ENCODE measurements around the gene IGSF10.

The IGSF10 gene

GRCh38 chr3:151436675-151437446, 24.0 kb downstream of the IGSF10 start:
- DNase-seq: no peak
- no peaks in the 10 kb centered on the region for H3K4me1 ChIP-seq

GRCh38 chr3:151434151-151434890, 26.5 kb downstream of the IGSF10 start:
- Histone ChIP-seq H3K4me1 (no peaks in the 10 kb centered on the region), H3K27me3 (no peaks in the 10 kb centered on the region), H3K4me3 (ENCODE audit: low read depth, low read length) (no peak overlapping the region), H3K9me3 (no peaks in the 10 kb centered on the region), H3K36me3 (no peaks in the 10 kb centered on the region)
- DNase-seq: no peak
- no peak for TF ChIP-seq CTCF (IDR thresholded peaks at IDR 0.05; ENCODE audit: low read depth, low read length)

More at GRCh38 chr3:151436675-151437446, 24.0 kb downstream of the IGSF10 start:
- no peaks in the 10 kb centered on the region for H3K27me3 ChIP-seq
- no peak overlapping the region for H3K4me3 ChIP-seq (ENCODE audit: low read depth, low read length)
- TF ChIP-seq CTCF (IDR thresholded peaks at IDR 0.05; ENCODE audit: low read depth, low read length): no peak
- H3K36me3 ChIP-seq: no peaks in the 10 kb centered on the region
- H3K9me3 ChIP-seq: no peaks in the 10 kb centered on the region

- Histone ChIP-seq H3K36me3 (no peaks in the 10 kb centered on the region), H3K4me3 (ENCODE audit: low read depth, low read length) (no peak overlapping the region), H3K27me3 (no peaks in the 10 kb centered on the region), H3K9me3 (no peaks in the 10 kb centered on the region), H3K4me1 (no peaks in the 10 kb centered on the region)
- no peak for TF ChIP-seq CTCF (IDR thresholded peaks at IDR 0.05; ENCODE audit: low read depth, low read length)
- no peak for DNase-seq
Observed at GRCh38 chr3:151432616-151433372, 28.1 kb downstream of the IGSF10 start.

- DNase-seq: no peak
- Histone ChIP-seq H3K4me3 (ENCODE audit: low read depth, low read length) (no peak overlapping the region), H3K4me1 (no peaks in the 10 kb centered on the region), H3K9me3 (no peaks in the 10 kb centered on the region), H3K36me3 (no peaks in the 10 kb centered on the region), H3K27me3 (no peaks in the 10 kb centered on the region)
- TF ChIP-seq CTCF (IDR thresholded peaks at IDR 0.05; ENCODE audit: low read depth, low read length): no peak
Observed at GRCh38 chr3:151431940-151432339, 28.9 kb downstream of the IGSF10 start.

GRCh38 chr3:151430821-151431484, 29.9 kb downstream of the IGSF10 start:
- Histone ChIP-seq H3K4me1 (no peaks in the 10 kb centered on the region), H3K27me3 (no peaks in the 10 kb centered on the region), H3K9me3 (no peaks in the 10 kb centered on the region), H3K4me3 (ENCODE audit: low read depth, low read length) (no peak overlapping the region), H3K36me3 (no peaks in the 10 kb centered on the region)
- DNase-seq: no peak
- TF ChIP-seq CTCF (IDR thresholded peaks at IDR 0.05; ENCODE audit: low read depth, low read length): no peak
